SIG-M5 (cell line): ENCODE data around the gene MRPL47.

Source experiments
- DNase-seq: peaks from one replicate; lab custom pipeline; 2025; lab: John Stamatoyannopoulos, UW

Gene MRPL47

DNA sequence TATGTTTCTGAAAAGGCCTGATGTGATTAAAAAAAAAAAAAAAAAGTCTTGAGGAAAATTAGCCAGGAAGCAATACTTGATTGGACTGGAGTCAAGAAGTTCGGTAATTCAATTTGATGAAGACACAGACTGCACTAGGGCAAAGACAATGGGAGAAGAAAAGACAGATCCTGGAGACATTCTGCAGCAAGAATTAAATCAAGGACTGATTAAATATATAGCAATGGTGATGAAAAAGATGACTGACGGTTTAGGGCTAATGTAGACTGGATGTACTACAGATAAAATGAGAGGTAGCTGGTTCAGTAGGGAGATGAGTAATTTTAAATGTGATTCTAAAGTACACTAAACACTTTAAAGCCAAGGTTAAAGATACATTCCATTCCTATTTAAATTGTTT is 13.8 kb downstream of the MRPL47 start:
- no peak for DNase-seq

GRCh38 chr3:179589143-179589542 is 15.3 kb downstream of the MRPL47 start:
- no peak for DNase-seq

DNA sequence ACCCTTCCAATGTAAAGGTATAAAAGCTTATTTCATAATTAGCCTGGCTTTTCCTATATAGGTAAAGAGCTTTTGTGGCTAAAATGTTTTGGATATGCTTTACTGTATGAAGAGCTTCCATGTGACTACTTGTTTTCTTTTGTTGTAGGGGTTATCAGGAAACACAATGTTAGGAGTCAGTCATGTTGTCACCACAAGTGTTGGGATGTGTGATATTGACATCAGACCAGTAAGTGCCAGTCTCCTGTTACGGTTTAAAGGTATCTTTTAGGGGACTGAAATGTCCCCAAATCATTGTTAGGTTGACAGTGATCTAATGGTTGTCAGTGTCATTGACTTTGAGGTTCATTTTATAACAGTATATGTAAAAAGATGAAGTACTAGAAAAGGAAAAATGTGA is 23.4 kb downstream of the MRPL47 start:
- no peak for DNase-seq

DNA sequence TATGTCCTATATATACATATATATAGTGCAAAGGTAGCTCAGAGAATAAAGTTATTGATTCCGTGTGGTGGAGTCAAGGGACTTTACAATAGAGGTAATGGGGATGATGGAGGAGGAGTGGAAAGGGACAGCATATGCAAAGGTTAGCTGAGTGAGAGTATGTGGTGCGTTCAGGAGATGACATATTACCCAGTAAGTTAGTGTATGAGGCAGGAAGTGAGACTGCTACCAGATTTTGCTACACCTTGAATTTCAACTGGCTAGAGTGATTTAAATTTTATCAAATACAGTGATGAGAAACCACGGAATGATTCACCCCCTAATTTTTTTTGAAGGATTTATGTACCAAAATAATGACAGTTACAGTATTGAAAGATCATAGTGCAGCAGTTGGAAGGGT is 38.9 kb downstream of the MRPL47 start:
- DNase-seq, result no peak

DNA sequence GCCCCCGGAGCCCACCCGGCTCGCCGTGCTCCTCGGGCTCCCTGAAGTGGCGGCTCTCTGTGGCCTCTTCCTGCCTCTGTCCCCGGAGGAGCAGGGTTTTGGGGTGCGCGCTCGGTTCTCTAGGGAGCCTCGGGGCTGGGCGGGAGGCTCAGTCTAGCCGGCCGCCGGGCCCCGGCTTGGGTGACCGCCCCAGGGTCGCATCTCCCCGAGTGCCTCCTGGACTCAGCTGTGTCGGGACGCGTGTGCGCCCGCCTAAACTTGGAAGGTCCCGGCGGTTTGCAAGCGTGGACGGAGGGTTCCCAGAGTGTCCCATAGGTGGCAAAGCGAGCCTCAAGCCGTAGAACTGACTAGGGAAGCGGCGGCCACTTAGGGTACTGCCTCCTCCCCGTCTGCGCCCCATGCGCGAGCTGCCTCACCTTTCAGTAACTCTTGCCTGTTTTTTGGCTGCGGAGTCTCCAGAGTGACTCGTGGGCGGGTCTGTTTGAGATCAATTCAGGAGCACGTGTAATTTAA is 41.1 kb downstream of the MRPL47 start:
- DNase-seq, result peak; percentile 30

DNA sequence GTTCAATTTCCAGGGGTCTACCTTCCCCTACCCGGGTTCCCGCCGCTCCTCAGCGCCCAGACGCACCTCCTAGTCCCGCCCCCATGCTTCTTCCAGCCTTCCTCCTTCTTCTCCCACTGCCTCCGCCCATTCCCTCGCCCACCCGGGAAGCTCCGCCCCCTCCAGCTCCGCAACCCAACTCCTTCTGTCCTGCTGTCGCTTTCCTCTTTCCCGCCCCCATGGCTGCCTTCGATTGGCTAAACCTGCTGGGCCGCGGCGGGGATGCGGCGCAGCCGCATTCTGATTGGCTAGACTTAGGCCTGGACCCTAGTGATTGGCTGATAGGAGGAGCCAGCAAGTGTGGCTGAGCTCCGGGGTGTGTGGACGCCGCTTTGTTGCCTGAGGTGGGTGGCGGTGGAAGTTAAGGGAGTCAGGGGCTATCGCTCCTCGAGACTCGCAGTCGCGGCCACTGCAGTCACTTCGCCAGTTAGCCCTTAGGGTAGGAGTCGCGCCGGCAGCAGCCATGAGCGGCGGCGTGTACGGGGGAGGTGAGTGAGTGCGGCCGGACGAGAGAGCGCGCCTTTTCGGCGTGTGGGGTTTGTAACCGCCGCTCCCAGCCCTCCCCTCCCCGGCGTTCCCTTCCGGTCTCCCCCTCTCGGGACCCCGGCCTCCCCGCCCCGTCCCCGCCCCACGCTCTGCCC is 41.7 kb downstream of the MRPL47 start, which contains the start of gene ACTL6A:
ACTL6A (plus strand) TSS at position 336 of the 680 bp plus-strand sequence; CDS start at position 503, 167 bp downstream.
- peak; percentile 94 for DNase-seq

GRCh38 chr3:179560791-179561190 is 43.6 kb downstream of the MRPL47 start:
- DNase-seq, result no peak

DNA sequence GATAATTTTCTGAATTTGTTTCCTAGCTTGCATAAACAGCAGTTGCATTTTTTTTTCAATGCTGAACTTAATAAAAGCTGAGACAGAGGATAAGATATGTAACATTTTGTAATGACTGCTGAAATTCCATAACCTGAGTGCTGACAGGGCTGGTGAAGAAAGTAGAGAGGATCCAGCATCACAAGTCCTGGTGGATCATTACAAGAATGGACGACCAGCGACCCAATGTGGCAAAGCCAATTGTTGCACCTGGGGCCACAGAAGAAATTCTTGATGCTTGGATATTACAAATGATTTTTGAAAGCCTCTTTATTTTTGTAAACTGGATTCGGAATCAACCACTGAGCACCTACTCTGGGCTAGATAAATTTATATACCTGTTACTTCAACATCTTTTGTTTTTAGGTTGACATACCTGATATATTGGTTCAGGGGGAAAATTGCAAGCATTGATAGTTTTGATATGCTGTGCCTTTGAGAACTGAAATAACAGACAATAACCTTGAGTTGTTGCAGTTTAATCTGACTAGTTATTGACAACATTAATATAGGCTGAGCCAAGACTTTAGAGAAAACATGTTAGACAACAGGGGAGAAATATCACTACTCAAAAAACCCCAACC is 45.6 kb downstream of the MRPL47 start:
- DNase-seq, result no peak

DNA sequence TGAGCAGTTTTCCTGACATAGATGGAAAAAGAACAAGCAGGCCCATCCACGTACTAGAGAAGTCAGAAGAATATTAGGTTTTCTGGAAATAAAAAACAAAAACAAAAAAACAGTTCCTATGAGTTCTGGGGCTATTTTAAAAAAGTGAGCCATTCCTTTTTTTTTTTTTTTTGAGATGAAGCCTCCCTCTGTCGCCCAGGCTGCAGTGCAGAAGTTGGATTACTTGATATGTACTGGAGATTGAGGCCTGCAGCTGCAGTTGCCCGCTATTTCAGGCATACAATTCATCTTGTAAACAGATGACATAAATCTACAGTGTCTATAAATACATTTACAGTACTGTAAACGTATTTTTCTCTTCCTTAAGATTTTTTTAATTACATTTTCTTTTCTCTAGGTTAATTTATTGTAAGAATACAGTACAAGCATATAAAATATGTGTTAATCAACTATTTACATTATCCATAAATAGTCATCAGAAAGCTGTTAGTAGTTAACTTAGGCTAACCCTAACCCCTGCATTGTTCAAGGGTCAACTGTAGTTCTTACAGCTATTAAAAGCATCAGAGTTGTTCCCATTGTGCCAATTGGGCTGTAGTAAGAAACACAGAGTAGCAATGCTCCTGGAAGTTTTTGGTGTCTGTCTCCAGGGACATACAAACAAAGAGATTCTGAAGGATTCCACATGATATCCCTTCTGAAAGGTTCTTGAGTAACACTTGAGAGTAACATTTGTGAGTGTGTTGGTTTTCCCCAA is 52.9 kb downstream of the MRPL47 start:
- no peak for DNase-seq

DNA sequence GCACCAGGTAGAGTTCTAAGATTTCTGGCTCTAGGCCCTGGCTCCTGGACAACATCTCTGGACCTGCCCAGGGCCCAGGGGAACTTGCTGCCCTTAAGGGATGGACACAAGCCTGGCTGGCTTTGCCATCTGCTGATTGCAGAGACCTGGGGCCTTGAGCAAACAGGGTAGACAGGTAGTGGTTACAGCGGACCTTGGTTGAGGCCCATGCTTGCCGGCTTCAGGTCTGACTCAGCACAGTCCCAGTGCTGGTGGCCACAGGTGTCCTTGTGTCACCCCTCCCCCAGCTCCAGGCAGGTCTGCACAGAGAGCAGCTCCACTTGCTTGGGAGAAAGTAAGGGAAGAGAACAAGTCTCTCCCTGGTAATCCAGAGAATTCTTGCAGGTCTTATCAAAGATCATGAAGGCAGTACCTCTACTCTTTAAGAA is 57.6 kb downstream of the MRPL47 start:
- DNase-seq, result no peak

DNA sequence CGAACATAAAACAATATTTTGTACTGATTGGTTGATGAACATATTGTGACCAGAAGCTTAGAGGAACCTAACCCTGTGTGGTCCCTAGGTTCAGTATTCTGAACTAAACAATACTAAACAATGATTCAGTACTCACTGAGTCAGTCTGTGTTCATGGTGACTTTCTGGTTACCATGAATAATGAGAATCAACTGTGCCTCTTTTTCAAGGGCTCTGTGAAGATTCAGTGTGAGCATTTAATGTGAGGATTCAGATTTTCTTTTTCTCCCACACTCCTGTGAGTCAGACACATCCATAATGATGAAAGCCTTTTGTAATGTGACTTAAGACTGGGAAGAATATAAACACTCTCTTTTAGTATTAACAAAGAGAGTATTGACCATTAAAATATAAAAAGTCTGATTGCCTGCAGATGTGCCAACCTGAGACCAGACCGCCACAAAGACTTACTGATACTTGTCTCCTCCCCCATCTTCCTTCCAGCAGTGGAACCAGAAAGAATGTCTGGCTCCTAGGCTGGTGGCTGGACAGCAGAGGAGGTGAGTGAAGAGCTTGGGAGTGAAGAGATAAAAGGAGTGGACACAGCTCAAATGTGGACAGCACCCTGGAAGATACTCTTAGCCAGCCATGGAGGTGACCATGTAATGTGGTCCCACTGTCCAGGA is 59.3 kb downstream of the MRPL47 start:
- no peak for DNase-seq

GRCh38 chr3:179542375-179542774 is 62.1 kb downstream of the MRPL47 start:
- no peak for DNase-seq

DNA sequence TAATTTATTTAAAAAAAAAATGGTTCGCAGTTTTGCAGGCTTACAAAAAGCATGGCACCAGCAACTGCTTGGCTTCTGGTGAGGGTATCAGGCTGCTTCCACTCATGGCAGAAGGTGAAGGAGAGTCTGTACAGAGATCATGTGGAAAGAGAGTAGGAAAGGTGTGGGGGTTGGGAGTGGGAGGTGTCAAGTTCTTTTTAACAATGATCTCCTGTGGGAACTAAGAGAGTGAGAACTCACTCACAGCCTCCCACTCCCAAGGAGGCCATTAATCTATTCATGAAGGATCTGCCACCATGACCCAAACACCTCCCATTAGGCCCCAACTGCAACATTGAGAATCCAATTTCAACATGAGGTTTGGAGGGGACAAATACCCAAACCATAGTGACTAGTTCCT is 62.8 kb downstream of the MRPL47 start:
- no peak for DNase-seq

DNA sequence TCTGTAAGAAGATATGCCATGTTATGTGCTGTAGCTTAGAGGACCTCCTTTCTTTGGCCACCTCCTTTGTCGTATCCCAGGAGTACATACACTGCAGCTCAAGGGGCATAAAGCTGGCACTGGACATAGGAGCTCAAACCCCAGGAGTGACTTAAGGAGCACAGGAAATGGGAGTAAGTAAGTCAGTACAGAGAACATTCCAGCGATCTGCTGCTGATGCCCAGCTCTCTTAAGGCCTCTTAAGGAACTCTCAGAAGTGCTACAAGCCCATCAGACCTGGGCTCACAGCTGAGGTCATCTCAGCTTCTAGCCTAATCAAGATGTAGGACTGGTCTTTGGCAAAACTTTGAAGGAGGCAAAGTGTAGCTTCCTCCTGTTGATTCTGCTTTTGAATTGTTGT is 63.3 kb downstream of the MRPL47 start:
- no peak for DNase-seq
